GM21717 (cell line): Measurements from ENCODE around the gene DOCK4.
"Not testable (repeated sequence)": the region's sequence is repeated elsewhere in the genome, so short reads cannot be mapped to it uniquely, and the experiment has no call there.

Source experiments
- ATAC-seq: cut with Tn5 transposase; IDR thresholded peaks from one replicate; pipeline ENCODE4 v1.9.1; 2021; ENCODE audit warnings: mild to moderate bottlenecking, moderate library complexity; ENCODE audit not compliant: unreplicated experiment

Gene DOCK4

DNA sequence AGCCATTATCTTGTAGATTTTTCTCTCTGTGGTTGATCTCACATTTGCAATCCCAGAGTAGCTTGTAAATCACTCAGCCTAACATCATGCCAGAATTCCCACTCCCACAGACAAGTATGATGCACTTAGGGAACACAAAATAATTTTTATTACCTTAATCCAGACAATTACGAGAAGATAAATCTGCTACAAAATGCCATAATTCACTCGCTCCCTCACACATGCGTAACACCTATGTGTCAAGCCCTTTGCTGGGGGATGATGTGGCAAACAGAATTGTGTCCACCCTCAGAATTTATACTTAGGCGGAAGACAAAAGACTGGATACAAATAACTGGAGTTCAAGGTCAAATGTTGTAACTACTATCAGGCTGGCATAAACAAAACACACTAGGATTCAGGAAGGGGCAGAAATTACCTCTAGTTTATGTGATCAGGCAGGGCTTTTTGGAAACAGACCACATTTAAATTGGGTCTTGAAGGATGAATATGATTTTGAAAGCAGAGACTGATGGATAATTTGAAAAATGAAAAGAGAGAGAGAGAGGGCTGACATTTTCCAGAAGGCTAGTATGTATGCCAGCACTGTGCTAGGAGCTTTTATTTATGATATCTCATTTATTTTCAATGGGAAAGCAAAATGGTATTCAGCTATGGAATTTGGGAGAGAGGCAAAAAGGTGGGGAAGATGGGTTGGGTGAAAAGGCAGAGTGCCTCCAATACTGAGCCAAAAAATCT, 69.8 kb downstream of the DOCK4 start:
- no peak for ATAC-seq

DNA sequence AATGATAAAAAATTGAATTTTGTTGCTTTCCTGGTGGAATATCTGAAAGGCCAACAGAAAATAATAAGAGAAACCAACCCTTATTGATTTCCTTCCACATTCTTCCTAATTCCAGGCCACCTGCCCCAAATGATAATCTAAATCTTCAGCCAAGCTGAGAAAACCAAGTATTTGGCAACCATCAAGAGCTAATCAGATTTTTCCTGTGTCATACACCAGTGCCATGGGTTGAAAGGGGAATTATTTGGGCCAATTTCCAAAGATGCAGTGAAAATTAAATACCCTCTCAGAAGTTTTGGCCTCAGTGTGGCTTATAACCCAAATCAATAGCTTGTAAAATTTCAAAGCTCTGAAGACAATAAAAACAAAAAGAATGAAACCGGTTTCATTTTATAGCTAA, 70.4 kb downstream of the DOCK4 start:
- ATAC-seq = no peak

DNA sequence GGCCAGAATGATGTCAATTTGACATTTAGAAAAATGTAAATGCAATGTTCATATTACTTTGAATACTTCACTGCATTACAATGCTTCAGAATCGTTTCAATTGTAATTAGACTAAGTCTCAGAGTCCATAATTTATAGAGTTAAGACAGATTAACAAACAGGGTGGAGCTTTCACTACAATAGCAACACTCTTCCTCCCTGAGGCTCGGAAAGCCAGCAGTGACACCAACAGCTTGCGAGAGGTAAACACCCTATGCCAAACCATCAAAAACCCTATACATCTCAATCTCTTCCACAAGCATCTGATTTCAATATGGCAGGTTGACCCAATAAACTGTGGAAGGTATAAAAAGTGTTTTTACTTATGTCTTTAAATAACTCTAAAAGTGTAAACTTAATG, 72.2 kb downstream of the DOCK4 start:
- ATAC-seq = no peak

DNA sequence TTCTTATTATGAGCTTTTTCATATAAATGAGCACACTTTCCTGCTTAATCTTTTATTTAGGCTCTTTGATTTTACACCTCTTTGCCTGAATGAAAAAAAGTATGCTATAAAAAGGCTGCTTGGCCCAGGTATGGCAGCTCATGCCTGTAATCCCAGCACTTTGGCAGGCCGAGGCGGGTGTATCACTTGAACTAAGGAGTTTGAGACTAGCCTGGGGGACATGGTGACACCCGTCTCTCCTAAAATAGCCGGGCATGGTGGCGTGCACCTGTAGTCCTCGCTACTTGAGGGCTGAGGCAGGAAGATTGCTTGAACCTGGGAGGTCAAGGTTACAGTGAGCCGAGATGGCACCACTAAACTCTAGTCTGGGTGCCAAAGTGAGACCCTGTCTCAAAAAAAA, 72.9 kb downstream of the DOCK4 start:
- no peak for ATAC-seq

DNA sequence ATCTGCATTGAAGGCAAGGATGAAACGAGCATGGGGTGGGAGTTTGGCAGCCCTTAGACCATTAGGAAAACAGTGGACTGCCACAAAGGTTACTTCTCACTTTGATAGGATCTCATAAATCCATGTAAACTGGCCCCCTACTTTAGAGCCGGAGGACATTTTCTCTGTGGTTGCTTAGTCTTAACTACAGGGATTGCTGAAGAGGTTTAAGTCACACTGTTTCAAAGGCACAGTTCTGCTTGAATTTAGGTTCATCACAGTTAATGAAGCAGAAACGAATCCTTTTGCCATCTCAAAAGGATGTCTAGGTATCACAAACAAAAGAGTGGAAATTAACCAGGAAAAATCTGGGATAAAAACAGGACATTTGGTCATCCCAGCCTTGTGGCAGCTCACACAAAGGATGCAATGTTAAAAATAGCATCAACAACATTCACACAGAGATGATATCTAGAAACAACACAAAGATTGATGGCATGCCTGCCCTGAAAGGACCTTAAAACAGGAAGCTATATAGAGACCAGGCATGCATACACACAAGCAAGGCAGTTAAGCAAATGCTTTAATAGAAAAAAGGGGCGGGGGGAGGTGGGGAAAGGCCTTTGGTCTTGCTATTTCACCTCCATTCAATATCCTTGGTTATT, 74.0 kb downstream of the DOCK4 start:
- no peak for ATAC-seq

DNA sequence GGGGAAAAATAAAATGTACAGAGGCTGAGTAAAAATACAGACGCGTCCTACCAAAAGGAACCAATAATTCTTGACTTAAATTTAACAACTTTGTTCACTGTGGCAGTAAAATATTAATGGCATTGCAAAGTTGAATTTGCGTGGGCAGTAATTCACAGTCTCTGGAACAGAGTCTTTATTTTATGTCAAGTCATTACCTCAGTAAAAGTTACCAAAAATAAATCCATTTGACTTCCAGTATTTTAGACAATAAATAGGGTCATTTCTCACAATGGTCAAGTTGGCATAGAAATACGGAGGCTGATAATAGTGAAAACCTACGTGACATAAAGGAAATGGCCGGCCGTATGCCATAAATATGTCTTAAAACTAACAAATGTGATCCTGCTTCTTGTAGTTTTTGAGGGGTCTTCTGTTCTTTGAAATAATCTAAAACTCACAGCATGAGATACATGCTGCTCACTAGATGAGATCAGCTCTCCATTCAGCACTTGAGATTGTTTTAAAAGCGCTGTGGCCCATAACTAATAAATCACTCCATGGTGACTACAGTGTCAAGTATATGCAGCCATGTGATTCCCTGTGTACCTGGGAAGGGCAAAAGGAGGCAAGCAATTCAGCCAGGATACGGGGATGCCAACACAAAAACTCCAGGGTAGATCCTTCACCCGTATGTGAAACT, 75.3 kb downstream of the DOCK4 start:
- ATAC-seq = no peak

DNA sequence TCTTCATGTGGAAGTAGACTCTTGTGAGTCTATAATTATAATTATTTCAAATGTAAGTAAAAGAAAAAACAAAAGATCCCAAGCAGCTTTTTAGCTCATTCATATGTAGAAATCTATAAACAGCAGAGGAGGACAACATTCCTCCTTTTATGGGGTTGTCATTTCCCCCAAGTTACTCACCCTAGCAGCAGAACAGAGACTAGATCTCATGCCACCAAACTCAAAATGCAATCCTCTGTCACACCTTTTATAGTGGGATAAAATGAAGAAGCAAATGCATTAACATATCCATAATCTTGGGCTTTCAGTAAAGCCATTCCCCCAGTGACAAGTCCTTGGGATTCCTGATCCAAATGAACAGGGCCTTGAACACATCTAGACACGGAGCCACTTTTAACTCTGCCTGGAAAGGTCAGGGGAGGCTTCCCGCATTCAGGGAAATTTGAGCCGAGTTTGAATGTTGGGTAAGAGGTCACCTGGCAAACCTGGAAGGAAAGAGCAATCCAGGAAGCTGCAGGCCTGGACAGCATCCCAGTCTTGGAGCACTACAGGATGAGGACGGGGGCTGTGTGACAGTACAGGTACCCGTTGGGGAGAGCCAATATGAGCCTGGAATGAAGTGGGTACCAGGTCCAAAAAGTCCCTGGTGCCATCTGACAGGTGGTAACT, 76.4 kb downstream of the DOCK4 start:
- no peak for ATAC-seq

DNA sequence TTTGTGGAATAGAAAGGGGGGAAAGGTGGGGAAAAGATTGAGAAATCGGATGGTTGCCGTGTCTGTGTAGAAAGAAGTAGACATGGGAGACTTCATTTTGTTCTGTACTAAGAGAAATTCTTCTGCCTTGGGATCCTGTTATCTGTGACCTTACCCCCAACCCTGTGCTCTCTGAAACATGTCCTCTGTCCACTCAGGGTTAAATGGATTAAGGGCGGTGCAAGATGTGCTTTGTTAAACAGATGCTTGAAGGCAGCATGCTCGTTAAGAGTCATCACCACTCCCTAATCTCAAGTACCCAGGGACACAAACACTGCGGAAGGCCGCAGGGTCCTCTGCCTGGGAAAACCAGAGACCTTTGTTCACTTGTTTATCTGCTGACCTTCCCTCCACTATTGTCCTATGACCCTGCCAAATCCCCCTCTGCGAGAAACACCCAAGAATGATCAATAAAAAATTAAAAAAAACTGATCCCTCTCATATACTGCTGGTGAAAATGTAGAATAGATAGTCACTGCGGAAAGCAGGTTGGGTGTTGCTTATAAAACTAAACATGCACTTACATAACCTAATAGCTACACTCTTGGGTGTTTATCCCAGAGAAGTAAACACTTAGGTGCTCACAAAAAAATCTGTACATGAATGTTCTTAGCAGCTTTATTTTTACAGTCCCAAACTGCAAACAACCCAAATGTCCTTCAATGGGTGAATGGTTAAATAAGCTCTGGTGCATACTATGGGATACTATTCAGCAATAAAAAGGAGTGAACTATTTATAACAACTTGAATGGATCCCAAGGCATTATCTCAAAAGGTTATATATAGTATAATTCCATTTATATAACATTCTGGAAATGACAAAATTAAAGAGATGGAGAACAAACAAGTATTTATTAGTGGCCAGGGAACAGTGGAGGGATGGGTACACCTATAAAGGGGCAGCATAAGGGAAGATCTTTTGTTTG, 77.5 kb downstream of the DOCK4 start:
- not testable (repeated sequence) for ATAC-seq

DNA sequence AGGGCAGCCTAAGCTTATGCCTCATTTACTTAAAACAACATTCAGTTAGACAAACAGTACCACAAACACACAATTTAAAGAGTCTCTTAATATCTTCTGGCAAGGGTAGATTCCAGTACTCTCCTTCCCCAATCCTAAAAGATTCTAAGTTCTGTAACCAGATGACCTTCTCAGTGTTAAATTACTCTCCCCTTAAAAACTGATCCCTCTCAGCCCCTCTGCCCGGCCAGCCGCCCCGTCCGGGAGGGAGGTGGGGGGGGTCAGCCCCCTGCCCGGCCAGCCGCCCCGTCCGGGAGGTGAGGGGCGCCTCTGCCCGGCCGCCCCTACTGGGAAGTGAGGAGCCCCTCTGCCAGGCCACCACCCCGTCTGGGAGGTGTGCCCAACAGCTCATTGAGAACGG, 78.2 kb downstream of the DOCK4 start:
- ATAC-seq = not testable (repeated sequence)

DNA sequence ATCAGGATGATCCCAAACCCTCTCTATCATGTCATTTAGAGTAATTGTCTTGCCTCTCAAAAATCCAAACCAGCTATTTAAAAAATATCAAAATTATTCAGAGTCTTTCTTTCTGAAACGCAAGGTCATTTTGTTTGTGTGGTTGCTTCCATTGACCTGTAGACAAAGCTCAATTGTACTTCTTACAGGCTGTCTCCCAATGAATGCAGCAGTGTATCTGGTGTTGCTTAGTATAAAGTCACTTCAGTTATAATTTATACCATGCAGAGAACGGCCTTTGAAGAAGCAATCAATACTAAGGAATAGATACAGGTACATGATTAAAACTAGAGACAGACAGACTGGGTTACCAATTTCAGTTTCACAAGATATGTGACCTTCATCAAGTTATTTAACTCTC, 80.9 kb downstream of the DOCK4 start:
- no peak for ATAC-seq

DNA sequence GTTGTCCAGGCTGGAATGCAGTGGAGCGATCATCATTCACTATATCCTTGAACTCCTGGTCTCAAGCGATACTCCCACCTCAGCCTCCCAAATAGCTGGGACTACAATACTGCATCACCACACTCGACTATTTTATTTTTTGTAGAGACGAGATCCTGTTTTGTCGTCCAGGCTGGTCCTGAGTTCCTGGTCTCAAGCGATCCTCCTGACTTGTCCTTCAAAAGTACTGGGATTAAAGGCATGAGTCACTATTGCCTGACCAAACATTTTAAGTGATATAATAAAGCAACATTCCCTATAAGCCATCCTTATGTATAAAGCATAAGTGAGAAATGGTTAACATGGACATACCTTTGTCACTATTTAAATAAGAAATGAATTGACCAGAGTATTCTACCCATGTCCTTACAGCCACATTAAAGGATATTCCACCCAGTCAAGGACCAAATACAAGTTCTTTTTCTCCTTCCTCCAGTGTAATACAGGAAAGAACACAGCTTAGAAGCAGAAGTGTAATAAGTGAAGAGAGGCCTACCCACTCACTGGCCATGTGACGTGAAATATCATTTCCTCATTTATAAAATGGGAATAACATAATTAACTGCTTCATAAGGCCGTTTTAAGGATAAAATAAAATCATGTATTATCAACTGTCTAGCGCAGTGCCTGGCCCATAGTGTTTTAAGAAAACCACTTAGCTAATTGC, 82.0 kb downstream of the DOCK4 start:
- no peak for ATAC-seq

DNA sequence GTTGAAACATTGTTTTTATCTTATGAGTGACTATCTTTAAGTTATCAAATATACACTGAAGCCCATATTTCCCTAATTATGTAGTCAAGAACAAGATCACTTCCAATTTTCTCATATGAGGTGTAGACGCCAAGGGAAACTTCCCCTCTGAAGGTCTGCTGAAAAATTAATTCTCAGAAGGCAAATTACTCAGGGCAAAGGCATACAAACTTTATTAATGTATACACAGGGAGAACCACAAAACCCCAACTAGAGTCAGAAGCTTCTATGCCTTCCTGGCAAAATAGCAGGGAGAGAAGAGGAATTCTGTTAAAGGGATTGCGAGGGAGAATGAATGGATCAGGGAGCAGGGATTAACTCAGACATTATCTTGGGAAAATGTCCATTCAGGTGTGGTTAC, 83.4 kb downstream of the DOCK4 start:
- ATAC-seq = no peak

DNA sequence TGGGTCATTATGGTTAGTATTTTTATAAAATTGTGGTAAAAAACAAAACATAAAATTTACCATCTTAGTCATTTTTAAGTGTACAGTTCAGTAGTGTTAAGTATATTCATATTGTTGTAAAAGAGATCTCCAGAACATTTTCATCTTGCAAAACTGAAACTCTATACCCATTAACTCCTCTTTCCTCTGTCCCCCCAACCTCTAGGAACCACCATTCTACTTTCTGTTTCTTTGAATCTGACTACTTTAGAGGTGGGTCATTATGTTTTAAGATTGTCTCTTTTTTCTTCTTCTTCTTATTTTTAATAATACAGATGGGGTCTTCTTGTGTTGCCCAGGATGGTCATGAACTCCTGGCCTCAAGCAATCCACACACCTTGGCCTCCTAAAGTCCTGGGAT, 84.1 kb downstream of the DOCK4 start:
- ATAC-seq = no peak

DNA sequence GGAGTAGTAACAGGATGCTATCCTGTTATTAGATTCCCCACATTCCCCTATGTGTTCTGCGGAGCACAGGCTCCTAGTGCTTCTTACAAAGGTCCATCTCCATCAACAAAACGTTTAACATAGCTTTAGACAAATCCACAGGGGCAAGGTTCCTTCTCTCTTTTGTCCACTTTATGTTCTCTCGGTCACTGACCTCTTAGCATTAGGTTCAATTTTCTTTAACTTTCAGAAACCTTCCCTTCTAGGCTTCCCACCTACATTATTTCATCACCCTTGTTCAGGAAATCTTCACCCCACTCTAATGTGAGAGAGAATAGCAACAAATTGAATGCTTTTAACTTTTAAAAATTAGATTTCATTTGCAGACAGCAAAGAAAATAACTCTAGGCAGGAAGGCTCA, 84.9 kb downstream of the DOCK4 start:
- ATAC-seq = no peak

DNA sequence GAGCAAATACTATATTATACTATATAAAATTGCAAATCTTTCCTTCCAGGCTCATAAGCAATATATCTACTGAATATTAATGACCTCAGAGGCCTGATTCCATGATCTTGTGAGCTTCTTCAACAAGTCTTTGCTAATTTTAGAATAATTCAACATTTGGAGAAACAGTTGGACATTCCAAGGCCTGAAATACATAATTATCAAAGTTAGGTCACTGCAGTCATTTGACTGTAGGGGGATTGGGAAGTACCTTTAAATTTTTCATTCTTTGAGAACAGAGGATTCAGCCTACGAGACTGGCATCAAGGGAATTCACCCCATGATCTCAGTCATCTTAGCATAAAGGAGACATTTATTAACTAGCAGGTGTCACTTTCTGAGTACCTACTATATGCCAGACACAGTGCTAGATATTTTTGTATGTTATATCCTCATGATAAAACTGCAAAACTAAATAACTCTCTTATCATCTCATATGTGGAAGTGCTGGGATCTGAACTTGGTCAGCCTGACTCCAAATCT, 85.4 kb downstream of the DOCK4 start:
- ATAC-seq = no peak

DNA sequence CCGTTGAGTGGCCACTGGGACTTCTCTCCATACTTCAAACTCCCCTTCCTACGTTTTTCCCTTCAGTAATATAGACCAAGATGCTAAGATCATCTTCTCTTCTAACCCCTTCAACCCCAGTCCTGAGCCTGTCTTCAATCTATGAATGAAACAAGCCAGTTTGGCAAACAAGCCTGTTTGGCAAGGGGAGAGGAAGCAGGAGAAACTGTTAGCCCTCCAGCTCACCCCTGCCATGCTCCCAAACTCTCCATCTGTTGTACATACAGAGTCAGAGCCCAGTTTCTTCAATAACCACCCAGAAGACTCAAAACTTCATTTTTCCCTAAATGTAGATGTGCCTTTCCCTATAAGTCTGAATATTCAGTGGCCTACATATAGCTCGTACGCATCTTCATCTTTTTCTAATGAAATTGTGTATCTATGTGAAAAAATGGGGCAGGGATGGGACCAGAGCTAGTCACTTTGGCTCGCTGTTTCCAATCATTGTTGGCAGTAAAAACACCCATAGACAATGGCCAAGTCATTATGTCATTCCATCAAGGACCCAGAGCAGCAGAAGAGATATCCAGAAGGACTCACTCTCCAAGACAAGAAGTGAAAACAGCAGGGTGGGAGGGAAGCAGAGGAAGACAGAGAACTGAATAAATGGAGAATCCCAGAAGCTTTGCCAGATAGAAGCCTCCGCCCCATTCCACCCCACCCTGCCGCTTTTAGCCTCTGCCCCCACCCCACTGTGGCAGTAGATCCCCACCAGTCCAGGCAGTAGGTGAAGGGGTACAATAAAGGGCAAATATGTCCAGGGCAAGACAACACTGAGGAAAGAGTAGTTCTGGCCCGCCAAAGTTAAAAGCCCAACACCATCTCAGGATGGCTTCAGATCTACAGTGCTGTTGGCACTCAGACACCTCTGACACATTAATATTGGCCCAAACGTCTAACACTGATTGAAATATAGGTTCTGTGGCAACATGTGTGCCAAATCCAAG, 87.3 kb downstream of the DOCK4 start:
- ATAC-seq = no peak

DNA sequence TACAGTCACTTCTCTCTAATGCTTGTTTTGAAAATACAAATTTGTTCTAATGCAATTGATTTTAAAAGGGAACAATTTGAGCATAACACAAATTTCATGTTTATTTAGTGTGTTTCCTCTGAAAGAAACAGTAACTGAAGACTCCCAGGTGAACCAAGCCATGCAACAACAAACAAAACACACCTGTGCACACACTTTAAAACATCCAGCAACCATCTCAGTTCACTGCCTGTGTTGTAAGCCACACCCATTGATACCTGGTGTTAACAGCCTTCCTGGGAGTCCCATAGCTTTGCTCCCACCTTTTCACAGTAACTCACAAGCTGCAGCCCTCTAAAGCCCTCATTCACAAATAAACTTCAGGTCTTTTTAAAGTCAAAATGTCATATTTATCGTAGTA, 89.3 kb downstream of the DOCK4 start:
- ATAC-seq = no peak

DNA sequence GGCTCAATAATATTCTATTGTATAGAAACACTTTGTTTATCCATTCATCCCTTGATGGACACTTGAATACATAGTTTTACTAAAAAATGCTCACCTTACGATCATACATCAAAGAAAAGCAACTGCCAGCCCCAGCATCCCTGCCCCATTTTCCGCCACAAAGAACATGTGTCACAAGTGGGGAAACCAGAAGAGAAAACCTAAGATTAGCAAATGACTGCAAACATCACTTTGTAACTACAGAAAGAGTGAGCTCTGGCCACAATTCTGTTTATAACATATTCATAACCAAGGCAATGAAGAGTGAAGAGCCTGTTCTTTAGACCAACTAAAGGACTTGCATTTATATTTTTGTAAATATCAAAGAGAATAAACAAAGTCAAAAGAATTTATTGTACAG, 89.8 kb downstream of the DOCK4 start:
- no peak for ATAC-seq

DNA sequence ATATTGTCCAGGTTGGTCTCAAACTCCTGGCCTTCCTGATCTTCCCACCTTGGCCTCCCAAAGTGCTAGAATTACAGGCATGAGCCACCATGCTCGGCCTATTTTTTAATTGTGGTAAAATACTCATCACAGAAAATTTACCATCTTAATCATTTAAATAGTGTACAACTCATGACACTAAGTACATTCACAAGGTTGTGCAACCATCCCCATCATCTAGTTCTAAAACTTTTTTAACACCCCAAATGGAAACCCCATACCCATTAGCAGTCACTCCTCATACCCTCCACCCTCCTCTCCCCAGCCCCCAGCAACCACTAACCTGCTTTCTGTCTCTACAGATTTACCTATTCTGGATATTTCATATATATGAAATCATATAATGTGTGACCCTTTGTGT, 90.3 kb downstream of the DOCK4 start:
- ATAC-seq = no peak
